Measurements from ENCODE around the gene AMPD1.
A peak's percentile ranks its signal among the peaks of the same experiment; 100 is the strongest.

The AMPD1 gene

GRCh38 chr1:114710360-114710759, 15.0 kb upstream of the AMPD1 start:
- TF ChIP-seq CTCF (IDR thresholded peaks at IDR 0.05; ENCODE audit: unreplicated experiment in 3 of 3): no peak
- H3K4me1 Mint-ChIP-seq: no peaks in the 10 kb centered on the region

GRCh38 chr1:114707604-114708003, 12.3 kb upstream of the AMPD1 start:
- H3K27ac Mint-ChIP-seq: no peak overlapping the region
- H3K9me3 Mint-ChIP-seq: no peaks in the 10 kb centered on the region
- no peak for TF ChIP-seq CTCF (IDR thresholded peaks at IDR 0.05; ENCODE audit: unreplicated experiment in 3 of 3)
- H3K36me3 Mint-ChIP-seq (ENCODE audit: low read depth): peaks cover 44% of the 10 kb centered on the region
- H3K4me1 Mint-ChIP-seq: peaks cover 20% of the 10 kb centered on the region
- H3K4me3 Mint-ChIP-seq: no peak overlapping the region
- H3K27me3 Mint-ChIP-seq (ENCODE audit: low read depth): no peaks in the 10 kb centered on the region

More at GRCh38 chr1:114710360-114710759, 15.0 kb upstream of the AMPD1 start:
- Mint-ChIP-seq H3K36me3 (ENCODE audit: low read depth) (peaks cover 56% of the 10 kb centered on the region), H3K9me3 (no peaks in the 10 kb centered on the region), H3K27ac (no peak overlapping the region), H3K4me3 (no peak overlapping the region), H3K27me3 (ENCODE audit: low read depth) (no peaks in the 10 kb centered on the region)

GRCh38 chr1:114703242-114703641, 7.9 kb upstream of the AMPD1 start:
- H3K4me1 Mint-ChIP-seq: peaks cover 28% of the 10 kb centered on the region
- no peak for TF ChIP-seq CTCF (IDR thresholded peaks at IDR 0.05; ENCODE audit: unreplicated experiment in 3 of 3)
- peaks cover 16% of the 10 kb centered on the region for H3K36me3 Mint-ChIP-seq (ENCODE audit: low read depth)
- no peaks in the 10 kb centered on the region for H3K9me3 Mint-ChIP-seq
- H3K27me3 Mint-ChIP-seq (ENCODE audit: low read depth): no peaks in the 10 kb centered on the region
- H3K4me3 Mint-ChIP-seq: no peak overlapping the region
- H3K27ac Mint-ChIP-seq: peak overlapping the region in 2 of 3 experiments; percentile 22 to 44

GRCh38 chr1:114702737-114703136, 7.4 kb upstream of the AMPD1 start:
- Mint-ChIP-seq H3K36me3 (ENCODE audit: low read depth) (peaks cover 13% of the 10 kb centered on the region), H3K27ac (no peak overlapping the region), H3K27me3 (ENCODE audit: low read depth) (no peaks in the 10 kb centered on the region), H3K4me1 (peaks cover 28% of the 10 kb centered on the region), H3K4me3 (no peak overlapping the region), H3K9me3 (no peaks in the 10 kb centered on the region)
- TF ChIP-seq CTCF (IDR thresholded peaks at IDR 0.05; ENCODE audit: unreplicated experiment in 3 of 3): no peak

- Mint-ChIP-seq H3K4me1 (peaks cover 28% of the 10 kb centered on the region), H3K27ac (no peak overlapping the region), H3K9me3 (no peaks in the 10 kb centered on the region), H3K36me3 (ENCODE audit: low read depth) (peaks cover 5% of the 10 kb centered on the region), H3K27me3 (ENCODE audit: low read depth) (no peaks in the 10 kb centered on the region), H3K4me3 (no peak overlapping the region)
- TF ChIP-seq CTCF (IDR thresholded peaks at IDR 0.05; ENCODE audit: unreplicated experiment in 3 of 3): no peak
Observed at GRCh38 chr1:114701931-114702330, 6.6 kb upstream of the AMPD1 start.

GRCh38 chr1:114700036-114700600, 4.8 kb upstream of the AMPD1 start:
- Mint-ChIP-seq H3K27ac (no peak overlapping the region), H3K4me3 (no peak overlapping the region), H3K27me3 (ENCODE audit: low read depth) (no peaks in the 10 kb centered on the region), H3K4me1 (peaks cover 36% of the 10 kb centered on the region), H3K36me3 (ENCODE audit: low read depth) (no peaks in the 10 kb centered on the region), H3K9me3 (no peaks in the 10 kb centered on the region)
- no peak for TF ChIP-seq CTCF (IDR thresholded peaks at IDR 0.05; ENCODE audit: unreplicated experiment in 3 of 3)

All from nephron (organoid).